Body of pancreas (tissue), 4 donors: ENCODE data around the gene UCP2. TPM values are rescaled to one million over a fixed set of nuclear protein-coding genes. Genes with fewer than 3 reads are reported as not detected.

Experiments used
- ATAC-seq: fragments of 150-250 bp; one replicate; pipeline ENCODE4 v1.9.1; 2016
- DNase-seq, 4 donors: peaks; one replicate each; pipeline ENCODE4 v3.0.0-alpha.2; 2019
- H3K27ac ChIP-seq, 4 donors: fragments of 200-600 bp; sonication (generic); 1 replicate in 3 of 4; 2 replicates in 1 of 4; pipeline versions ENCODE4 v1.5.1 to v1.6.1; 2016 to 2019; ENCODE audit warnings: mild to moderate bottlenecking in 1 of 4, mixed read lengths in 1 of 4, moderate library complexity in 1 of 4
- H3K27me3 ChIP-seq, 2 donors: fragments of 200-600 bp; sonication (generic); one replicate each; pipeline ENCODE4 v1.6.0; 2016; ENCODE audit warnings: mild to moderate bottlenecking in 1 of 2
- H3K36me3 ChIP-seq, 2 donors: fragments of 200-600 bp; sonication (generic); replicated peaks in 1 of 2; 2 replicates each; pipeline ENCODE4 v1.5.1; 2016; ENCODE audit warnings: low read depth in 2 of 2; ENCODE audit not compliant: insufficient read depth in 1 of 2
- H3K4me1 ChIP-seq: fragments of 200-600 bp; sonication (generic); one replicate; pipeline ENCODE4 v1.6.0; 2016
- H3K4me3 ChIP-seq, 2 donors: fragments of 200-600 bp; sonication (generic); 1 replicate in 1 of 2; 2 replicates in 1 of 2; pipeline ENCODE4 v1.5.1; 2016 to 2019
- H3K9me3 ChIP-seq, 3 donors: fragments of 200-600 bp; sonication (generic); 1 replicate in 2 of 3; 2 replicates in 1 of 3; pipeline ENCODE4 v1.5.1; 2016
- POLR2A ChIP-seq, 3 donors: fragments of 450-650 bp; IDR thresholded peaks; one replicate each; pipeline ENCODE4 v1.6.1; 2016; ENCODE audit warnings: antibody characterized with exemption in 3 of 3, mild to moderate bottlenecking in 2 of 3
- WGBS, 2 donors: methylation state at CpG; one replicate each; pipeline ENCODE4 v1.1.5; 2017; 5-methylcytosine and 5-hydroxymethylcytosine counted together
- intact Hi-C: fragments of 100-400 bp; cut with DNase I; formaldehyde crosslinking; loops from one replicate; pipeline ENCODE4 v1.15.1; 2023
- total RNA-seq, 2 donors: library from RNA; depleted of rRNA; stranded (reverse); fragments of >200 nt; gene quantifications; one replicate each; pipeline ENCODE4 v1.1.0, GENCODE V29; 2016
- TF ChIP-seq, protein P1 (sequence below), 7 experiments: fragments of 450-650 bp in 4 of 7; fragments of 200-600 bp in 3 of 7; sonication (generic) in 3 of 7; IDR thresholded peaks; one replicate each; pipeline ENCODE4 v1.5.1; 2016 to 2019; ENCODE audit warnings: antibody characterized with exemption in 7 of 7

The UCP2 gene
- total RNA-seq, 2 donors from 2014 or later: 10.9 to 17.1 TPM

DNA sequence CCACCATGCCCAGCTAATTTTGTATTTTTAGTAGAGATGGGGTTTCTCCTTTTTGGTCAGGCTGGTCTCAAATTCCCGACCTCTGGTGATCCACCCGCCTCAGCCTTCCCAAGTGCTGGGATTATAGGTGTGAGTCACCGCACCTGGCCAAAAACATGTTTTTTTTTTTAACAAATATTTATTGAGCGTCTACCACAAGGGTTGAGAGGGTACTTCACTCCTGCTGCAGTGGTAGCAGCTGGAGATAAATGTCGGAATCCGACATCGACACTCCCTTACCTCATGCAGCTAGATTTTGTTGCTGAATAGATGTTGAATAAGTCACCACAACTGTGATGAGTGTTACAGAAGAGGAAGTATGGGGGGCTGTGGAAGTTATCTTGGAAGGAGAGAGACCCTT lies 30.8 kb downstream of the UCP2 start:
- Histone ChIP-seq H3K36me3 (no peaks in the 10 kb centered on the region), H3K4me1 (peaks cover 8% of the 10 kb centered on the region), H3K9me3 (no peaks in the 10 kb centered on the region), H3K4me3 (no peak overlapping the region), H3K27ac (no peak overlapping the region), H3K27me3 (no peaks in the 10 kb centered on the region)
- TF ChIP-seq, protein P1, sequence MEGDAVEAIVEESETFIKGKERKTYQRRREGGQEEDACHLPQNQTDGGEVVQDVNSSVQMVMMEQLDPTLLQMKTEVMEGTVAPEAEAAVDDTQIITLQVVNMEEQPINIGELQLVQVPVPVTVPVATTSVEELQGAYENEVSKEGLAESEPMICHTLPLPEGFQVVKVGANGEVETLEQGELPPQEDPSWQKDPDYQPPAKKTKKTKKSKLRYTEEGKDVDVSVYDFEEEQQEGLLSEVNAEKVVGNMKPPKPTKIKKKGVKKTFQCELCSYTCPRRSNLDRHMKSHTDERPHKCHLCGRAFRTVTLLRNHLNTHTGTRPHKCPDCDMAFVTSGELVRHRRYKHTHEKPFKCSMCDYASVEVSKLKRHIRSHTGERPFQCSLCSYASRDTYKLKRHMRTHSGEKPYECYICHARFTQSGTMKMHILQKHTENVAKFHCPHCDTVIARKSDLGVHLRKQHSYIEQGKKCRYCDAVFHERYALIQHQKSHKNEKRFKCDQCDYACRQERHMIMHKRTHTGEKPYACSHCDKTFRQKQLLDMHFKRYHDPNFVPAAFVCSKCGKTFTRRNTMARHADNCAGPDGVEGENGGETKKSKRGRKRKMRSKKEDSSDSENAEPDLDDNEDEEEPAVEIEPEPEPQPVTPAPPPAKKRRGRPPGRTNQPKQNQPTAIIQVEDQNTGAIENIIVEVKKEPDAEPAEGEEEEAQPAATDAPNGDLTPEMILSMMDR (IDR thresholded peaks at IDR 0.05): no peak
- no peak for TF ChIP-seq POLR2A (IDR thresholded peaks at IDR 0.05)
- no peak for ATAC-seq
- DNase-seq: no peak
- 81 to 86% methylated on average over 7 of the region's 7 CpGs for WGBS, 2 donors
- intact Hi-C loops: no loop called here

DNA sequence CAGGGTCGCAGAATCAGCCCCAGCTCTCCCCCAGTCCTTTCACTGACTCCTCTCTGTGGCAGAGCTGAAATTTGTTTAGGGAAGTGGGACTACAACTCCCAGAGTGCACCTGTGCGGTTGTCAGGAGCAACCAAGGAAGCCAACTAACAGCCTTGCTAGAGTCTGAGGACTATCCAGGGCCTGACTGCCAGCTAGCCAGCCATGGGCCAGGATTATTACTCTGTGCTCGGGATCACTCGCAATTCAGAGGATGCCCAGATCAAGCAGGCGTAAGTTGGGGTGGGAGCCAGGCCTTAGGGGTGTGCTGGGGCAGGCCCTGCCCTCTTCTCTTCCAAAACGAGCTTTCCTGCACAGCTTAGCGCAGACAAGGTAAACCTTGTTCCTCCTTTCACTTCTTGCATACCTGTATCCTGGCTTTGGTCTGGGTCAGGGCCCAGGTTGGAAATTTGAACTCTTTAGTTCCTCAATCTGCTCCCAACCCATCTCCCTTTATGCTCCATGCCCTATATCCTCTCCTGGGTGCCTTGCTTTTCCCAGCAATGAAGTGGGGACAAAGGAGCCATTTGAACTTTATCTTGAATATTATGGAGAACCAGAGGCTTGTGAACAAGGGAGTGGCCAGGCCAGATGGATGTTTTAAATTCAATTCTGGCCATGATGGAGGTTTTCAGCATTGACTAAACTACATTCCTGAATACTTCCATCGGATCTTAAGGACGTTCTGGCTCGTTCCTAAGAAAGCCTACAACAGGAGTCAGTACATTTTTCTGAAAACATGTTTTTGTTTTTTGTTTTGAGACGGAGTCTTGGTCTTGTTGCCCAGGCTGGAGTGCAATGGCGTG lies 31.6 kb downstream of the UCP2 start, which contains the start of gene DNAJB13:
TSS of gene DNAJB13 (plus strand) at position 158 of the 842 bp plus-strand sequence. CDS start at position 202, 44 bp downstream.
- Histone ChIP-seq H3K9me3 (no peaks in the 10 kb centered on the region), H3K36me3 (no peaks in the 10 kb centered on the region), H3K4me3 (no peak within 1 kb of the TSS), H3K27ac (peak within 1 kb of the TSS in 1 of 4 donors; percentile 15), H3K27me3 (no peaks in the 10 kb centered on the region), H3K4me1 (peaks cover 4% of the 10 kb centered on the region)
- ATAC-seq (peak; percentile 67), DNase-seq (peak; percentile 28 to 50 (median 48))
- intact Hi-C loops: no loop called here
- no peak for TF ChIP-seq POLR2A (IDR thresholded peaks at IDR 0.05)
- TF ChIP-seq, protein P1 (IDR thresholded peaks at IDR 0.05): no peak
- WGBS, 2 donors: 84 to 86% methylated on average over 12 of the region's 12 CpGs

DNA sequence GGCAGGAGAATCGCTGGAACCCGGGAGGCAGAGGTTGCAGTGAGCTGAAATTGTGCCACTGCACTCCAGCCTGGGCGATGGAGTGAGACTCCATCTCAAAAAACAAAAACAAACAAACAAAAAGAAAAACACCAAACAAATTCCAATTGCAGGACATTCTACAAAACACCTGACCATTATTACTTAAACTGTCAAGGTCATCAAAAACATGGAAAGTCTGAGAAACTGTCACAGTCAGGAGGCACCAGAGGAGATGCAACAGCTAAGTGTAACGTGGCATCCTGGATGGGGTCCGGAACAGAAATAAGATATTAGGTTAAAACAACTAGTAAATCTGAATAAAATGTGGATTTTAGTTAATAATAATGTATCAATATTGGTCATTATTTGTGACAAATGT lies 32.7 kb downstream of the UCP2 start:
- intact Hi-C loops: no loop called here
- Histone ChIP-seq H3K4me3 (no peak overlapping the region), H3K27me3 (no peaks in the 10 kb centered on the region), H3K36me3 (no peaks in the 10 kb centered on the region), H3K4me1 (no peaks in the 10 kb centered on the region), H3K9me3 (no peaks in the 10 kb centered on the region), H3K27ac (no peak overlapping the region)
- DNase-seq (no peak), ATAC-seq (no peak)
- no peak for TF ChIP-seq POLR2A (IDR thresholded peaks at IDR 0.05)
- TF ChIP-seq, protein P1 (IDR thresholded peaks at IDR 0.05): no peak
- WGBS, 2 donors: 79 to 88% methylated on average over 5 of the region's 5 CpGs

DNA sequence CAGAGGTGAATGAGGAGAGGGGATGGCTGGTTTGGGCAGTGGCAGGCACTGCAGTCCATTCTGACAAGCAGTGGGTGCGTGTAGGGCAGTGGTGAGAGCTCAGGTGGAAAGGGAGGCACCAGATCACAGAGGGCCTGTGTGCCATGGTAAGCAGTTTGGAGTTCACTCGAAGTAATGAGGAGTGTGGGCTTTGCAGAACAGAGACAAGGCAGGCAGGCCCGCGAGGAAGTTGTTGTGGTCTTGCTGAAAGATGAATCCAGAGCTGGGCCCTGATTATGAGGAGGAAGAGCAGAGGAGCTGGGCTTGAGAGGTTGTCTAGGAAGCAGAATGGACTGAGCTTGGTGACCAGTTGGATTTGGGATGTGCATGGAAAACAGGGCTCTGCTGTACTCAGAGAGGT lies 33.4 kb downstream of the UCP2 start:
- 65 to 79% methylated on average over 4 of the region's 4 CpGs for WGBS, 2 donors
- no peak overlapping the region for H3K4me3 ChIP-seq

More for the DNA sequence above, 33.4 kb downstream of the UCP2 start:
- no peak for TF ChIP-seq POLR2A (IDR thresholded peaks at IDR 0.05)
- TF ChIP-seq, protein P1 (IDR thresholded peaks at IDR 0.05): no peak
- no peaks in the 10 kb centered on the region for H3K4me1 ChIP-seq
- no peak overlapping the region for H3K27ac ChIP-seq
- ATAC-seq (no peak), DNase-seq (no peak)
- no peaks in the 10 kb centered on the region for H3K9me3 ChIP-seq
- intact Hi-C loops: no loop called here
- no peaks in the 10 kb centered on the region for H3K36me3 ChIP-seq
- H3K27me3 ChIP-seq: no peaks in the 10 kb centered on the region
